OCI-M2 (cell line): ENCODE measurements around the gene RERE.
"Not testable (repeated sequence)": the region's sequence is repeated elsewhere in the genome, so short reads cannot be mapped to it uniquely, and the experiment has no call there.

Experiments
- DNase-seq: peaks from one replicate; lab custom pipeline; 2025; ENCODE audit not compliant: unreplicated experiment; lab: John Stamatoyannopoulos, UW

Gene RERE

GRCh38 chr1:8753736-8754135 is 63.7 kb downstream of the RERE start:
- no peak for DNase-seq

- no peak for DNase-seq
These were observed 64.3 kb downstream of the RERE start for GRCh38 chr1:8752921-8753713.

GRCh38 chr1:8752411-8752810 is 65.0 kb downstream of the RERE start:
- DNase-seq = no peak

DNA sequence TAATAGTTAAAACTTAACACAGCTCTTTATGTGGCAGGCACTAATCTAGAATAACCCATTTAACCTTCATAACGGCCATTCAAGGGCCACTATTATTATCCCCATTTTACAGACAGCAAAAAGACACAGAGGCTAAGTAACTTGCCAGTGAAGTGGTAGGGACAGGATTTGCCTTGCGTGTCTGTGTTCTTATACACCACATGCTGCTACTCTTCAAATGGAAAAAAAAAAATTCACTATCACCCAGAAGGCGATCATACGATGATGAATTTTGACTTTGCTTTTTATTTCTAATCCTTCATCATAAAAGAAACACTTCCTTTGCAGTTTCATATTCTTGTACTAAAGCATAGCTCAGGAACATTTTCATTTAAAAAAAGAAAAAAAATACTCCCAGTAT is 65.5 kb downstream of the RERE start:
- no peak for DNase-seq

DNA sequence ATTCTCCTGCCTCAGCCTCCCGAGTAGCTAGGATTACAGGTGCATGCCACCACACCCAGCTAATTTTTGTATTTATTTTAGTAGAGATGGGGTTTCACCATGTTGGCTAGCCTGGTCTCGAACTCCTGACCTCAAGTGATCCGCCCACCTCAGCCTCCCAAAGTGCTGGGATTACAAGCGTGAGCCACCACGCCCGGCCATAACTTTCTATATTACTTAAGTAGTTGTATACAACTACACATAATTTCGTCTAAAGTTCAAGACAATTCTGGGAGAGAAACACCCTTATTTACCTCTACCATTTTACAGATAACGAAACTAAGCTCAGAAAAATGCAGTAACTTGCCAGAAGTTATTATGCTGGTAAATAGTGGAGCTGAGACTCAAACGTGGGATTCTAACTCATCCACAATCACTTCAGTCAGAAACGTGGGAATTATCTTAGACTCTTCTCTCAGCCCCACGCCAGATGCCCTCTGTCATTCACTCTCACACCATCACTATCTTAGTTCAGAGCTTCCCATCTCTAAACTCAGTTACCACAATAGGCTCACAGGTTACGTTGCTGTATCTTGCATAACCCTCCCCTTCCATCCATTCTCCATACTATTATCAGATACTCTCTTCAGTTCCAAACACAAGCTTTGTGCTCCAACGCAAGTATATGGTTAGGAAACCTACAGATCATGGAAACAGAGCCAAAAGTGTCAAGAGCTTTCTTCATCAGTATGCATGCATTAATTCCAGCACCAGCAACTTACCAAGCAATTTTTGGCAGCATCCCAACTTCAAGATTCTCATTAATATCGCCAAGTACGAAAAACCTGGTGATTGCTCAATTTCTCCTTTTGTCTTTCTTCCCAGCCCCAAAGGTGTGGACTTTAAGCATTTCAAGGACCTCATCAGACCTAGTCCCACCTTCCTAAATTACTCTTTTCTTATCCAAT is 69.3 kb downstream of the RERE start:
- DNase-seq = no peak

DNA sequence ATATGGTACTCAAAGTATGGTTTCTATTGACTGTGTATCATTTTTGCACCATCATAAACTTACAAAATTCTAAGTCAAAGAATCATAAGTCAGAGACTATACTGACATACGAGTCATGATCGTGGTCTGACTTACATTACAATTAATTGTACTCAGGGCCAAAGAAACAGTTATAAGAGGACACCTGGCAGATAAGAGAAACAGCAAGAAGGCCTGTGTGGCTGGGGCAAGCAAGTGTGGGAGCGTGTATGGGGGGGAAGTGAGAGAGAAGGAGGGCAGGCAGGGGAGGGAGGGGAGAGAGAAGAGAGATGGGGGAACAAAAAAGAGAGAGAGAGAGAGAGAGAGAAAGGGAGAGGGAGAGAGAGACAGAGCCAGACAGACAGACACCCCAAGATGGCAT is 70.9 kb downstream of the RERE start:
- DNase-seq = no peak

DNA sequence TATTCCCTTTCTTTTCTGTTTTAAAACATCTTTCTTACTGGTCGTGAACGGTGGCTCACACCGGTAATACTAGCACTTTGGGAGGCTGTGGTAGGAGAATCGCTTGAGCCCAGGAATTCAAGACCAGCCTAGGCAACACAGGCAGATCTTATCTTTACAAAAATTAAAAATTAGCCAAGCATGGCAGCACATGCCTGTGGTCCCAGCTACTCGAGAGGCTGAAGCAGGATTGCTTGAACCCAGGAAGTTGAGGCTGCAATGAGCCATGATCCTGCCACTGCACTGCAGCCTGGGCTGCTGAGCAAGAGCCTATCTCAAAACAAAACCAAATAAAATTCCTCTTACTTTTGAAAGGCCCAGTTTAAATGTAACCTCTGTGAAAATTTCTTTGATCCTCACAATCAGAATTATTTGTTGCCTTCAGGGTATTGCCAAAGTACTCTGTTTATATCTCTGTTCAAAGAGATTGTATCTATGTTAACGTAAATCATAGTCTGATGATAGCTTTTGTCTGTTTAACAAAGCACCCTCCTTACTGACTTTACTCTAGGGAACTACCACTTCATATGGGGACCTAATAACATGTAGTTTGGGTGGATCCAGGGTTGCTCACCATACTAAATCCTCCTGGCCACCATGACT is 71.6 kb downstream of the RERE start:
- no peak for DNase-seq

DNA sequence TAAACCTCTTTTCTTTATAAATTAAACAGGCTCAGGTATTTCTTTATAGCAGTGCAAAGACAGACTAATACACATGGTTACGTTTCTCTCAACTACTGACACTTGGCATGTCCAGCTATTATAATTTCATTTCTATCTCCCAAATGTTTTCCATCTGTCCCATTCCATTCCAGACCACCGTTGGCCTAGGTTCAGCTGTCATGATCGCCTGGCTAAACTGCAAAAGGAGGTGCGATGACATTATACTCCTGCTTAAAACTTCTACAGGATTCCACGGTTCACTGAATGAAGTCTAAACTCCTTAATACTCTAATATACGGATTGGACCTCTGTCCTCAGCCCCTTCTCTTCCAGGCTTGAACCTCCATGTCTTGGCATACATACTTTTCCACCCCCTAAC is 72.1 kb downstream of the RERE start:
- DNase-seq = no peak

DNA sequence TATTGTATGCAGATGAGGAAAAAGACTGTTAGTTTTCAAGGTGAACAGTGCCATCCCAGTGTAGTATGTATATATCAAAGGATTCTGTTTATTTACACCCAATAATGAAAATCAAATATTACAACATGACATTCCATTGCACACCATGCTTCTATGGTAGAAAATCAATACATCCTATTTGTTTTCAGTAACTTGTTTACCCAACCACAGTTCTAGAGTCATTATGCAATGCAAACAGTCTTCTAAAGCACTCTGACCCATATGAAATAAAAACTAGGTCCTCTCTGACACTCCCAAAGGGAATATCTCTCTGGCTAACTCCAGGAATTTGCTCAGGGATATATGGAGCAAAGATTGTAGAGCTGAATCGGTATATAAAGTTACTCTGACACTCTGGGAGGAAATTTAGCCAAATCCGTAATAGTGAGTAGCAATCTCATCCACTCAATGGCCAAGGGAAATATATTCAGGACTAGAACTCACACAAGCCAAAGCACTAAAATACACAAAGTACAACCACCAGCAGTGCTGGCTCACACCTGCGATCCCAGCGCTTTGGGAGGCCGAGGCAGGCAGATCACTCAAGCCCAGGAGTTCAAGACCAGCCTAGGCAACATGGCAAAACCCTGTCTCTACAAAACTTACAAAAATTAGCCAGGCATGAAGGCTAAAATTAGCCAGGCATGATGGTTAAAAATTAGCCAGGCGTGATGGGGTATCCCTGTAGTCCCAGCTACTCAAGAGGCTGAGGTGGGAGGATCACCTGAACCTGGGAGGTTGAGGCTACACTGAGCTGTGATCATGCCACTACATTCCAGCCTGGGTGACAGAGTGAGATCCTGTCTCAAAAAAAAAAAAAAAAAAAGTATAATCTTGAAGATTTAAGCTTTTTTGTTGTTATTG is 75.2 kb downstream of the RERE start:
- no peak for DNase-seq

GRCh38 chr1:8740034-8740449 is 77.4 kb downstream of the RERE start:
- DNase-seq = no peak

DNA sequence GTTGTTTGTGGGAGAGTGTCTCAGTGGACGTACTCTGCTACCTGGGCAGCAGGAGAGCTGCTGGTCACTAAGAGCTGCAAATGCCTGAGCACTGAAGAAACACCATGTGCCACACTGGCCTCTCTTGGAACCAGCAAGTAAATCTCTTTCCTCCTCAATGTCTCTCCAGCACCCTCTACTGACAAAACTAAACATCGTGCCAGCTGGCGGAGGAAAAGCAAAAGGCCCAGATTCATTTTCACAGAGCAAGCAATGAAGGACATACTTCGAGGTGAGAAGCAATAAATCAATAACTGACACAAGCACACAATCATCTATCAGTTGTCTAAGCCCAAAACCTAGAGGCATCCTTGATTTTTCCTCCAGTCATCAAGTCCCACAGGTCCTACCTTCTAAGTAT is 78.1 kb downstream of the RERE start:
- DNase-seq = no peak

DNA sequence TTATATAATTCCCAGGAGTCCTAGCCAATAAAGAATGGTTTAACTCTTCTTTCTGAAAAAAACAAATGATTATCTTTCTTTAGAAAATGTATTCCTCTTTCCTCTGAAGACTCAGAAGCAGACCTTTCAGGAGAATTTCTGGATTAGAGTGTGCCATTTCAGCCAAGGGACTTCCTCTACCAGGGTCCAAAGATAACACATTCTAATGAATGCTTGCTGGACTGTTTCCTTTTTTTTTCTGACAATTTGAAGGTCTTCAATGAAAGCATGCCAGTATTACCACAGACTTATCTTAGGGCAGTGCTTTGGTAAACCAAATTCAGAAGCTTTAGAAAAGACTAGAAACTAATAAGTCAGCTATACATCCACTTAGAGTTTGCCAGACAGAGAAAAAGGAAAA is 80.5 kb downstream of the RERE start:
- no peak for DNase-seq

- DNase-seq = no peak
These were observed 84.0 kb downstream of the RERE start for GRCh38 chr1:8733484-8733883.

DNA sequence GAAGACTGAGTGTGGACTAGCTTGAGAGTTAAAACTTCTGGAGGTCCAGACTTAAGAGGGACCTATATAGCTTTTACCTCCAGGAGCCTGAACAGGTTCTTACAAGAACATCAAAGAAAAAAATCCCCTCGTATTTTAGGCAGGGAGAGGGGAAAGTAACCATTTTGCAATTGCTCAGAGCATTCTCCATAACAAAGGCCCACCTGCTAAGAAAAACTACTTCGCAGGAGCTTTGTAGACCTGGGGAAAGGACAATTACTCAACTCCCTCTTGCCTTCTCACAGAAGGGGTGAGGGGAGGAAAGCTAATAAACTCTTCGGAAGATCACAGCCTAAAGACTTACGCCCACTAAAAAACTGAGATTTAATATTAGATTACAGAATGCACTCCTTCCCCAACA is 86.3 kb downstream of the RERE start:
- no peak for DNase-seq

- no peak for DNase-seq
These were observed 89.0 kb downstream of the RERE start for GRCh38 chr1:8728464-8728863.

- DNase-seq = no peak
These were observed 89.6 kb downstream of the RERE start for GRCh38 chr1:8727809-8728213.

DNA sequence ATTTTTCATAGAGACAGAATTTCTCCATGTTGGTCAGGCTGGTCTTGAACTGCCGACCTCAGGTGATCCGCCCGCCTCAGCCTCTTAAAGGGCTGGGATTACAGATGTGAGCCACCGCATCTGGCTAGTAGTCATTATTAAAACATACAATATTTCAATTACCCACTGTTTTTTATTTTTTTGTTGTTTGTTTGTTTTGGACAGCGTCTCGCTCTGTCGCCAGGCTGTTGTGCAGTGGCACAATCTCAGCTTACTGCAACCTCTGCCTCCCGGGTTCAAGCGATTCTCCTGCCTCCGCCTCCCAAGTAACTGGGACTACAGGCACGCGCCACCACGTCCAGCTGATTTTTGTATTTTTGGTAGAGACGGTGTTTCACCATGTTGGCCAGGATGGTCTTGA is 90.1 kb downstream of the RERE start:
- DNase-seq = not testable (repeated sequence)

DNA sequence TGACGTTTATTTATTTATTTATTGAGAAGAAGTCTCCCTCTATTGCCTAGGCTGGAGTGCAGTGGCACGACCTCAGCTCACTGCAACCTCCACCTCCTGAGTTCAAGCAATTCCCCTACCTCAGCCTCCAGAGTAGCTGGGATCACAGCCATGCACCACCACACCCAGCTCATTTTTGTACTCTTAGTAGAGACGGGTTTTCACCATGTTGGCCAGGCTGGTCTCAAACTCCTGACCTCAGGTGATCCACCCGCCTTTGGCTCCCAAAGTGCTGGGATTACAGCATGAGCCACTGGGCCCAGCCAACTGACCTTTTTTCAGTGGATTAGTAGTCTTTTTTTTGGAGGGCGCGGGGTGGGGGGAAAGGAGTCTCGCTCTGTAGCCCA is 90.6 kb downstream of the RERE start:
- not testable (repeated sequence) for DNase-seq

GRCh38 chr1:8723010-8723409 is 94.4 kb downstream of the RERE start:
- no peak for DNase-seq

DNA sequence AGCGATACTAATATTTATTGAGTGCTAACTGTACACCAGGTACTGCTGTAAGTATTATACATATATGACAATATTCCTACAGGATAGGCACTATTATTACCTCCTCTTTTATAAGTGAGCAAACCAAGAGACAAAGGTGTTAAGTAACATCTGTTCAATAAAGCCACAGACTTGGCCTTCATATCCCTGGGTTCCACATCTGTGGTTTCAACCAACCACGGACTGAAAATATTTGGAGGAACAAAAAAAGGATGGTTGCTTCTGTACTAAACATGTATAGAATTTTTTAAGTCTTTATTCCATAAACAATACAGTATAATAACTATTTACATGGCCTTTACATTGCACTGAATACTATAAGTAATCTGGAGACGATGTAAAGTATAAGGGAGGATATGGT is 95.1 kb downstream of the RERE start:
- no peak for DNase-seq
